HG02571 (cell line): ENCODE data around the gene C9orf78.

Experiments
- ATAC-seq: cut with Tn5 transposase; IDR thresholded peaks from one replicate; pipeline ENCODE4 v1.9.1; 2021; ENCODE audit warnings: mild to moderate bottlenecking, moderate library complexity; ENCODE audit not compliant: unreplicated experiment

Gene C9orf78

DNA sequence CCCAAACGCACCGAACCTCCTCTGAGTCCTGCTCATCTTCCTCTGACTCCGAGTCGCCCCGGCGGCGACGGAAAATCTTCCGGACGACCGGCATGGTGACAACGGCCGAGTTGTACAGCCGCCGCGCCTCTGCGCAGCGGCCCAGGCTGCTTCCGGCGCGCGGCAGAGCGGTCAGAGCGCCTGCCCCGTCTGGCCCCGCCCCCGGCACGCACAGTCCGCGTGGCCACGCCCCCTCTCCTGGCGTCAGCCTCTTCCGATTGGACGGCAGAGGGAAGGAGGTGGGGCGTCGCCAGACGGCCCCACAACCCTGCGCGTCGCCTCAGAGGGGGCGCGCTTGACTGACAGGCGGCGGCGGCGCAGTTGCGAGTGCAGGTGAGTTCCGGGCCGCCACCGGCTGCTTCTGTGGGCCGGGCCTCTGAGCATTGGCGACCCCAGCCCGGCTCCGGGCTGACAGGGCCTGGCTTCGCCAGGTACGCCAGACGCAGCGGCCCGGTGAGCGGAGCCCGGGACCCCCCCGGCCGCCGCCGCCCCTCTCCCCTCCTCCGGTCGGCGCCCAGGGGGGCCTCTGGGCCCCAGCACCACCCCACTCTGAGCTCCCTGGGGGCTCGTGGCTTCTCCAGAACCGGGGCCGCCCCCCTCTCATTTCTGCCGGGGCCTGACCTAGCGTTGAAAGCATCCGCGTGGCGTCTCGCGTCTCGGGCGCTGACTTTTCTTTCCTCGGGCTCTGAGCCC lies at the start of gene C9orf78, which contains the start of gene USP20:
TSS of gene C9orf78 (minus strand) at position 148 of the 732 bp plus-strand sequence. CDS start at position 94, 54 bp downstream.
TSS of gene USP20 (plus strand) at position 331 of the 732 bp plus-strand sequence. CDS start 17,098 bp downstream, outside the sequence.
- ATAC-seq = peak; percentile 86

DNA sequence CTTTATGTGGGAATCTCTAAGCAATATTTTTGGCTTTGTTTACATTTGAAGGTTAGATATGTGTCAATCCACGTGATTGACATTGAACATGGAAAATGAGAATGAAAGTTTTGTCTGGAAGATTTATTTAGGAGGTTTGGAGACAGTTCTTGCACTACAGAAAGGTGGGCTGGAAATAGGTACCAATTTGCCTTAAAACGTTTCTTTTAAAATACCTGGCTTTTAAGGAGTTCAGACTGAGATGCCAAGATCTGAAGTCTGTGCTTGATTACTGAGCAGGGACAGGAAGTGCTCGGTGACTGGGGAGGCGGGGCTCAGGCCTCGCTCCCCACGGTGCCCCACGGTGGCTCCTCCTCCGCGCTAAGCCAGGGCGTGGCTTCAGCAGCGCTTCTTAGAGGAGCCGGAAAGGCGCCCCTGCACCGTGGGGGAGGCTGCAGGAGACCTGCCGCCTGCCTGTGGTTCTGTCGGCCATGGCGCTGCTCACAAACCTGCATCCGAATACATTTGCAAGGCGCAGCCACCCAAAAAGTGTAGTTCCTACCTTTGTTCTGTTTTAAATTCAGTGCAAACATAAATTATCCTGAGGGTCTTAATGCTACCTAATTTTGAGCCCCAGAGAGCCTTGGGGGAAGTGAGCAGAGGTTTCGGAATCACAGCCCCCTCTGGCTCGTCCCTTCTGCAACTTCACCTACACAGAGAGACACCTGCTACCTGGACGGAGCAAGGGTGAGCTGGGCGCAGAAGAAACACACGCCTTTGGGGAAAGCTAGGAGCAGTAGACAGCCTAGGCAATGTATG lies 49.3 kb upstream of the C9orf78 start:
- ATAC-seq = peak; percentile 43

GRCh38 chr9:129881547-129882324 lies 46.7 kb upstream of the C9orf78 start:
- ATAC-seq = no peak

GRCh38 chr9:129880654-129881546 lies 45.8 kb upstream of the C9orf78 start:
- ATAC-seq = no peak

DNA sequence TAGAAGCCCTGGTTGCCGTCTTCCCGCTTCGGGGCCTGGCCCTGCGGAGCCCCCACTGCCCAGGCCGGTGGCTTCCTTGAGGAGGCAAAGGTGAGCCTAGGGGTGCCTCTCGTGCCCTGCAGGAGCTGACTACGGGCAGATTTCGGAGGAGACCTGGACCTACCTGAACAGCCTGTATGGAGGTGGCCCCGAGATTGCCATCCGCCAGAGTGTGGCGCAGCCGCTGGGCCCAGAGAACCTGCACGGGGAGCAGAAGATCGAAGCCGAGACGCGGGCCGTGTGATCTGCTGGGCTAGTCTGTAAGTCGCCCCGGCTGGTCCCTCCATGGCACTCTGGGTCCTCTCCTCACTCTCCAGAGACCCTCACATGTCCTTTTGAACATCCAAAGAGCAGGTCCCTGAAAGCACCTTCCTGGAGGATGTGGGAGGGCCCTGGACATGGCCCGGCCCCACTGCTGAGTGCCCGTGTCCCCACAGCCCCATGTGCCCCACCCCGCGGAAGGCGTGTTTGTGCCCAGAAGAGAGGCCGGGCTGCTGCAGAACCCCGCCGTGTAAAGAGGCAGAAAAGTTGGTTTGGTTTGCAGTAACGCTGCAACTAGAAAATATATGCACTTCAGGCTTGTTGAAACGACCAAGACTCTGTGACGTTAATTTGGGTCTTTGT lies 45.0 kb upstream of the C9orf78 start:
- ATAC-seq = no peak

DNA sequence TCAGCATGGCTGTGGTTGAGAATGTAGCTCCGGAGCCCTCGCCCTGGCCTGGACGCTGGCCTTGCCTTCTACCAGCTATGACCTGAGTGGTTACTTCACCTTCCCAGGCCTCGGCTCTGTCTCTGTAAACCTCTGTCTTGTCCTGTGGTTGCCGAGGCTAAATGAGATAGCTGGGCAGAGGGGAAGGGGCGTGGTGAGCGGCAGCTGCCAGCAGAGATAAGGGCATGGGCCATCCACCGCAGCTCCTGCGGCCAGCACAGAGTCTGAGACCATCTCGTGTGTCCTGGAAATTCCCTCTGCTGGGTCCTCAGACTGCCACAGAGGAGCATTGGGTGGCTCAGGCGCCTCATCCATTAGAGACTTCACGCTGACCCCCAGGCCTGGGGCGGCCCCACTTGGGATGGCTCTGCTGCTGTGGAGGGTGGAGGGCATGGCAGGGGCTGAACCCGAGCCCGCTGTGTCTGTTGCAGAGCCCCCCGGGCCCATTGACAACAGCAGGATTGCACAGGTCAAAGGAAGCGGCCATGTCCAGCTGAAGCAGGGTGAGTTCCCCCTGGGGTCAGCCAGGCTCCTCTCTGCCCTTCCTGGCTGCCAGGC lies 44.1 kb upstream of the C9orf78 start:
- no peak for ATAC-seq

- ATAC-seq = no peak
These were observed 43.2 kb upstream of the C9orf78 start for GRCh38 chr9:129878291-129878690.

GRCh38 chr9:129876815-129877214 lies 41.7 kb upstream of the C9orf78 start:
- no peak for ATAC-seq

DNA sequence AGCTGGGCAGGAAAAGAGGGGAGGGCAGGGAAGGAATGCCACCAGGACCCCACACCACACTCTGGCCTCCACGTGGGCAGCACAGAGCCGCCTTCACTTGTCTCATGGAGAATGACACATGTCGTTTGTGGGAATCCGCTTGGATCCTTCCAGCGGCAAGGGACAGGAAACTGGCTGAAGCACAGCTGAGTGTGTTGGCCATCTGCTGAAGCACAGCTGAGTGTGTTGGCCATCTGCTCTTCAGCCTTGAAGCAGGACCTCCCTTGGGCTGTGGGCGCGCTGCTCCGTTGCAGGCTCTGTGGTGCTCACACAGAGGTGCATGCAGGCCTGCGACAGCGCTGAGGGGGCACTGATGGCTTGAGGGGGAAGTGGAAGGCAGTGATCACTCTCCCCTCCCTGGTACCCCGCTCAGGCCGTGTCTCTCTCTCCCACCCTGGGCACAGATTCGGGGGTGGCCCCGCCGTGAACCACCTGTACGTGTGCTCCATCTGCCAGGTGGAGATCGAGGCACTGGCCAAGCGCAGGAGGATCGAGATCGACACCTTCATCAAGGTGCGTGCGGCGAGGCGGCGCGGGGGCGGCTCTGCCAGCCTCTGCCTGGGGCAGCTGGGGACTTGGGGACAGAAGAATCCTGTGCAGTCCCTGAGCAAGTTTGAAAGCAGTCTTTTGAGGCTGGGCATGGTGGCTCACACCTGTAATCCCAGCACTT lies 40.8 kb upstream of the C9orf78 start:
- ATAC-seq = no peak

DNA sequence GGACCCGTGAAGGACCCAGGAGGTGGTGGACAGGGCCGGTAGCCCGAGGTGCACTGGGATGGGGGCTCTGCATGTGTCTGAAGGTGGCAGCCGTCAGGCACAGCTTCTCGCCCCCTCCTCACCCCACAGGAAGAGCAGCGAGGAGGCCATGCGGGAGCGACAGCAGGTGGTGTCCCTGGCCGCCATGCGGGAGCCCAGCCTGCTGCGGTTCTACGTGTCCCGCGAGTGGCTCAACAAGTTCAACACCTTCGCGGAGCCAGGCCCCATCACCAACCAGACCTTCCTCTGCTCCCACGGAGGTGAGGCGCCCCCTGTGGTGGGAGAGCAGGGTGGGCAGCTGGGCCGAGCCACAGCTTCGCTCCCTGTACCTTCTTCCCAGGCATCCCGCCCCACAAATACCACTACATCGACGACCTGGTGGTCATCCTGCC lies 40.1 kb upstream of the C9orf78 start:
- ATAC-seq = no peak

DNA sequence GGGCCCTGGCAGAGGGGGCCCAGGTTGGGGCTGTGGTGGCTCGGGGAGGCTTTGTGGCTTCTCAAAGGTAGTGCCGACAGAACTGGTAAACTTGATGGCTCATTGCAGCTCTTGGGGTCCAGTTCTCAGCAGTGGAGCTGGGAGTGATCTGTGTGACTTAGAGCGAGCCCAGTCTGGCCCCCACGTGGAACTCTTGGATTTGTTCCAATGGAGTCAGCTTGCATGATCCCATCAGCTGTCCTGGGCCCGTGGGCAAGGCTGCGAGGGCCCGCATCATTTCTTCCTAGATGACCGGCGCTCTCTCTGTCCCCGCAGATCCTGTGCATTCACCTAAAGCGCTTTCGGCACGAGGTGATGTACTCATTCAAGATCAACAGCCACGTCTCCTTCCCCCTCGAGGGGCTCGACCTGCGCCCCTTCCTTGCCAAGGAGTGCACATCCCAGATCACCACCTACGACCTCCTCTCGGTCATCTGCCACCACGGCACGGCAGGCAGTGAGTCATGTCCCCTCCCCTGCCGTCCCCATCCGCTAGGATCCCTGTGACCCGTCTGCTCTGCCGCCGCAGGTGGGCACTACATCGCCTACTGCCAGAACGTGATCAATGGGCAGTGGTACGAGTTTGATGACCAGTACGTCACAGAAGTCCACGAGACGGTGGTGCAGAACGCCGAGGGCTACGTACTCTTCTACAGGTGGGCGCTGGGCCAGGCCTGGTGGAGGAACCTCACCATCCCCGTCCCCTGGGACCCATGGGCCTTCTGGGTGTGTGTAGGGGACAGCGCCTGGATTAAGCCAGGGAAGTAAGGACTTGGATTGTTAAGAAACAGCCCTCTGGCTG lies 39.4 kb upstream of the C9orf78 start:
- ATAC-seq = no peak

DNA sequence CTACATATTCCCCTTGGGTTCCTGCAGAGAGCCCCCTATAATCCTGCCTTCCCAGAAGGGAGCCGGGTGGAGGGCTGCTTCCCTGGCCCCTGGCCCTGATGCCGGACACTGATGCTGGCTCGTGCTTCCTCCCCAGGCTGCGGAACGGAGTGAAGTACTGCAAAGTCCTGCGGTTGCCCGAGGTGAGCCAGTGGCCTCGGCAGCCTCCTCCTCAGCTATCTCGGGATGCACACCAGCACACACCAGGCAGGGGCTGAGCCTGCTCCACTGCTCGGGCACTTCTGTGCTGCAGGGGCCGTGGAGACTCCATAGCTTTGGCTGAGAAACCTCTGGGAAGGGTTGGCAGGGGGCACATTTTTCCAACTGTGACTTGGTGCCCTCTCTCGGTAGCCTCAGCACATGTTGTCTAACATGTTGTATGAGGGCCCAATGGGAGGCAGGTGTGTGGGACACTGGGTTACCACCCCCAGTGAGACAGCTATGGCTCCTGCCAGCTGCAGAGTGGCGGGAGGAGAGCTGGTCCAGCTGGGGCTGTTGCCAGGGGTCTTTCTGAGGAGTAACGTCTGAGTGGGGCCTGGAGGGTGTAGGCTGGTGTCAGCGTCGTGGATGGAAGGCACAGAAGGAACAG lies 38.6 kb upstream of the C9orf78 start:
- no peak for ATAC-seq

DNA sequence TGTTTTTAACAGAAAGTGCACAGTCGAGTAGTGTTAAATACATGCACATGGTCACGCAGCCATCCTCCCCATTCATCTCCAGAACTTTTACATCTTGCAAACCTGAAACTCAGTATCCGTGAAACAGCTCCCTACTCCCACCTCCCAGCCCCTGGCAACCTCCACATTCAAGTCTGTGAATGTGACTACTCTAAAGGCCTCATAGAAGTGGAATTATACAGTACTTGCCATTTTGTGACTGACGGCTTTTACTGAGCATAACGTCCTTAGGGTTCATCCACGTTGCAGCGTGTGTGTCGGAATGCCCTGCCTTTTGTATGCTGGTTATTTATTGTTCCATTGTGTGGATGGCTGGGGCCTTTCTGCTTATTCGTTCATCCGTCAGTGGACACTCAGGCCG lies 36.0 kb upstream of the C9orf78 start:
- no peak for ATAC-seq

- no peak for ATAC-seq
These were observed 34.8 kb upstream of the C9orf78 start for GRCh38 chr9:129869585-129870501.

DNA sequence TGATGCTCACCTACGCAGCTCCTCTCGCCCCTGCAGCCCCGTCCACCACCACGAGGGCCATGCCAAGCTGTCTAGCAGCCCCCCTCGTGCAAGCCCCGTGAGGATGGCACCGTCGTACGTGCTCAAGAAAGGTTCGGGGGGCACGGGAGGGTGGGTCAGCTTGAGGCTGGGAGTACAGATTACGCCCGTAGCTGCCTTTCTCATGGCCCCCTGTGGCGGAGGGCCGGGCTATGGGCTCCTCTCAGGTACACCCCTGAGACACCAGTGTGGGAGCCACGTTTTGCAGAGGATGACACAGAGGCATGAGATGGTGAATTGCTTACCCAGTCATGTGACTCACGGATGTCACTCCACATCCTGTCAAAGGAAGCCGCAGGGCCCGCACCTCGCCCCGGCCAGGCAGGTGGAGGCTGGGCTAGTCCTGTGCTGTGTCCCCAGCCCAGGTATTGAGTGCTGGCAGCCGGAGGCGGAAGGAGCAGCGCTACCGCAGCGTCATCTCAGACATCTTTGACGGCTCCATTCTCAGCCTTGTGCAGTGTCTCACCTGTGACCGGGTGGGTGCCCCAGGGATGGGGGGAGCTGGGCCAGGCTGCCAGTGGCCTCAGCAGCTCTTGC lies 33.9 kb upstream of the C9orf78 start:
- ATAC-seq = no peak
